Kasumi-1 (cell line): ENCODE measurements around the gene UVRAG.
A peak's percentile ranks its signal among the peaks of the same experiment; 100 is the strongest.

Experiments
- DNase-seq, 2 experiments: peaks; one replicate each; lab custom pipeline; 2025; lab: John Stamatoyannopoulos, UW

UVRAG gene

DNA sequence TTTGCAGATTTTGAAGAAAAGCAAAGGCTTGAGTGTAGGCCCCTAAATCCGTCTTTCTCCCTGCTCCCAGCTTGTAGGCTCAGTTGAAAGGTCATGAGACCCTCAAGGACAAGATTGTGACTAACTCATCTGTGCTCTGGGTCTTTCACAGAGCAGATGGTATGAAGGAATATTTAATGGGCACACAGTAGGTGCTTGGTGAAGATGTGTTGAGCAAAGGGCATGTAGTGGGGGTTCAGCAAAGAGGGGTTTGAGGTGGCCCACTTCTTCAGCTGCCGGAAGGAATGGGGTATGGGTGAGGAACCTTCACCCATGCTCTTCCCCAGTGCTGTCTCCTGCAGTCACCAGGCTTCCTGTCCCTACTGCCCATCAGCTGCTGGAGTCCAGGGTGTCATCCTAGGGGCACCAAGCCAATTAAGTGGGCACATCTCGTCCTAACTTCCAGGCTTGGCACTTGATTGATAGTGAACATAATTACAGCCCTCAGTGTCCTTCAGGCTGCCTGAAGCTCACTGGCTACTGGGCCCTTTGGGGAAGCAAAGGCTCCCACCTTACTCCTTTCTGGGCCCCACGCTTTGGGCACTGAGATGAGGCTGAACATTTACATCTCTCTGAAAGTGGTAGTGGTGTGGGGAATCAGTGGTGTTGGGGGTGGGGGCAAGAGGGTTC, 31.5 kb upstream of the UVRAG start:
- DNase-seq, result no peak

DNA sequence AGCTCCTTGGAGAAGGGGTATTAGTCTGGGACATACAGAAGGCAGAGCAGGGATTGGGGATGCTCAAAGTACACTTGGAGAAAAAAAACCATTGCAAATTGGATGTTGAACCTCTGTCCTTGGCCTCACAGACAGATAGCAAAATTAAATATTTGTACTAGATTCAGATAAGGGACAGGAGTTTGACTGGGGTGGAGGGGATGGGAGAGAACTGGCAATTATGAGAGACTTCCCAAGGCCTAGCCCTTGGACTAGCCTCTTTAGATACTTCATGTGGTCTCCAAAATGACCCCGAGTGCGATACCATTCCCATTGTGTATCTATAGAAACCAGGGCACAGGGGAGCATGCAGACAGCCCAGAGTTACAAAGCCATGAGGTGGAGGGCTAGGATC, 30.9 kb upstream of the UVRAG start:
- no peak for DNase-seq

DNA sequence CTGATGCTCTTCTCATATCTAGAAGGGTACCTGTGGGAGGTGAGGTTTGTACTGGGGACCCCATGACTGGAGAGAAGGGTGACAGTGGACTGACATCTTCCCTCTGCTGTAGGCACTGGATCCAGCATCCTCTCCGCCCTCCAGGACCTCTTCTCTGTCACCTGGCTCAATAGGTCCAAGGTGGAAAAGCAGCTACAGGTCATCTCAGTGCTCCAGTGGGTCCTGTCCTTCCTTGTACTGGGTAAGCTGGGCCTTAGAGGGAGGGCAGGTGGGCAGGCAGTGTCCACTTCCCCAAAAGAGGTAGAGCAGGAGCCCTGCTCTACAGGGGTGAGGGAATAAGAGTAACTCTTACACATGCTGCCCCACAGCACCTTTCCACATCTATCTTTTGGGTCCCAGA, 30.5 kb upstream of the UVRAG start:
- DNase-seq, result no peak

DNA sequence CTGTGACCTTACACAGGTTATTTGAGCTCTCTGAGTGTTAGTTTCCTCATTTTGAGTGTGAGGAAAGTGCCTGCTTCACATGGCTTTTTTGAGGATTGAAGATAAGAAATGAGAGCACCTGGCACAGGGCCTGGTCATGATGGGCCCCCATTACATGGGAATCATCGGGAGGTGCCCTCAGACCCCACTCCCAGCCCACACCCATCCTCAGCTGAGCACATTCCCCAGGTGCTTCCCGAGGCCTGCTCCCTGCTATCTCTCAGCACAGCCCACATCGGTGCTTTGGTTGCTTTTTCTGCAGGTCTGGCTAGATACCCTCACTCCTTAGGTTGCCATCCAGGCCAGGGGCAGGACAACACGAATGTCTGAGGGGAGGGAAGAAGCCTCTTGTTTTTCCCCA, 29.8 kb upstream of the UVRAG start:
- DNase-seq, result no peak

DNA sequence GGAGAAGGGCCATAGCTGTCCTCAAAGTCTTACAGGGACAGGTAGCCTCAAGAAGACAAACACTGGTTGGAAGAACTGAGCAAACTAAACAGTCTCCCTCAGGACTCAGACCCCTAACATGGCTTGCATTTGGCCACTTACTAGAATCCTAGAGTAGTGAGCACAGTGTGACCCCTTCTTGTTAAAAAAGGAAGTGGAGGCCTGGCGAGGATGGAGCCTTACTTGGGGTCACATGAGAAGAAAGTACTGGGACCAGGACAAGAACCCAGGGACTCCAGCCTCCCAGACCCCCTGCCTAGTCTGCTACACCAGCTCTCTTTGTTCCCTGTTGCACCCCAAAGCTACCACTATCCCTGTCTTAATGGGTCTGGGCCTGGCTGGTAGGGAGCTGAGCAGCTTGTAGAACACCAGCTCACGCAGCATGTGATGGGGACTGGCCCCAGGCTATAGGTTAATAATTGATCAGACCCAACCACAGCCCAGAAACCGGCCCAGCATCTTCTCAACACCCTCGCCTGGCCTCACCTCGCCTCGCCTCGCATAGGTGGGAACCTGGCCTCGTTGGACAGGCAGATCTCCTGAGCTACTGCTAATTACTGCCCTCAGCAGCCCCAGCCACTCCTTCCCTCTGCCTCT, 28.8 kb upstream of the UVRAG start:
- DNase-seq, result no peak

DNA sequence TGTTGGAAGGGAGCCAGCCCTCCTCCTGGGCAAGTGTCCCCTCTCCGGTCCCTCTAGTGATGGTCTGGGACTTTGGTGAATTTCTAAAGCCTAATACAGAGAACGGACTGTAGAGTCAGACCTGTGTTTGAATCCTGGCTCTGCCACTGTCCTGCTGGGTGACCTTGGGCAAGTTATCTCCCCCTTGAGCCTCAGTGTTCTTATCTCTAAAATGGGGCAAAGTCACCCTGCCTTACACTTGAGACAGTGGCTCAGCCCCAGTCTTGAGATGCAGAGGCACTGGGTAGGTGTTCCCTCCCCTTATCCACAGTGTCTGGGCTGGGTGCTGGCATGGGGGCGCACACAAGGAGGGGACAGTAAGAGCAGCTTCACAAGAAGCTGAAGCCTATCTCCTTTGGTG, 25.5 kb upstream of the UVRAG start:
- no peak for DNase-seq

DNA sequence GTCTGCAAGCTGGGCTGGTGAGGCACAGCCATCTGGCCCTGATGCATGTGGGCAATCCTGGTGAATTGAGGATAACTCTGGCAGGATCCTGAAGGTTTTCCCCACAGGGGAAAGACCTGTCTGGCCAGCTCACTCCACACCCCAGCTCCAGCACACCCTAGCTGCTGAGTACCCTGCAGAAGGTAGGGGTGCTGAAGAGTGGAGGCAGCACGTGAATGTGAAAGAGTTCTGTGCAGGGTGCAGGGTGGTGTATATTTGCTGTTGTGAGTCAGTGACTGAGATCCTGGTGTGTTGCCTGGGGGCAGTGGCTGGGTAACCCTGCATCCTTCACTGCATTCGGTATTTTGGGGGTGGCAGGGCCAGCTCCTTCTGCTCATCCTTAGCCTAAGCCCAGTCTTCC, 24.0 kb upstream of the UVRAG start:
- DNase-seq, result no peak

DNA sequence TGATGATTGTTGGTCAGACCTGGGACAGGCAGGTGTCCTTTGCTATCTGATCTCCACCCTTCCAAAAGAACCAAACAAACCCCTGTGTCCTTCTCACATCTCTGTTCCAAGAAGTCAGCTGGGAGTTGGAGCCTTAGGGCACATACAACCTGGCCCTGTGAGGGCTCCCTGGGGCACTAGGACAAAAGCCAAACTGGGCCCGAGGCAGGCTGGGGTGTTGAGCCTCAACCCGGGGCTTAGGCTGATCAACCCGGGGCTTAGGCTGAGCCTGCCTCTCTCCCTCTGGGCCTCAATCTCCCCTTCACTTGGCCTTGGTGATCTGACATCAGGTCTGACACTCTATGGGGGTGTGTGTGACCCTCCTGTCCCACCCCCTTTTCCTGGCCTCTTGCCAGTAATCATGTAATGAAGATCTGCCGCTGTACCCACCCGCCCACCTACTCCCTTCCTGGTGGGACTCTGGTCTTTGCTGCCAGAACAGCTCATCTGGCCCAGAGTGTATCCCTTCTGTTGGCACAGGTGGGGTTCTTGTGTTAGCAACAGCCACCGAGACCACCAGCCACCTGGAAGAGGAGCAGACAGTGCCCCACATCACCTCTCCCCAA, 22.8 kb upstream of the UVRAG start:
- DNase-seq, result no peak

DNA sequence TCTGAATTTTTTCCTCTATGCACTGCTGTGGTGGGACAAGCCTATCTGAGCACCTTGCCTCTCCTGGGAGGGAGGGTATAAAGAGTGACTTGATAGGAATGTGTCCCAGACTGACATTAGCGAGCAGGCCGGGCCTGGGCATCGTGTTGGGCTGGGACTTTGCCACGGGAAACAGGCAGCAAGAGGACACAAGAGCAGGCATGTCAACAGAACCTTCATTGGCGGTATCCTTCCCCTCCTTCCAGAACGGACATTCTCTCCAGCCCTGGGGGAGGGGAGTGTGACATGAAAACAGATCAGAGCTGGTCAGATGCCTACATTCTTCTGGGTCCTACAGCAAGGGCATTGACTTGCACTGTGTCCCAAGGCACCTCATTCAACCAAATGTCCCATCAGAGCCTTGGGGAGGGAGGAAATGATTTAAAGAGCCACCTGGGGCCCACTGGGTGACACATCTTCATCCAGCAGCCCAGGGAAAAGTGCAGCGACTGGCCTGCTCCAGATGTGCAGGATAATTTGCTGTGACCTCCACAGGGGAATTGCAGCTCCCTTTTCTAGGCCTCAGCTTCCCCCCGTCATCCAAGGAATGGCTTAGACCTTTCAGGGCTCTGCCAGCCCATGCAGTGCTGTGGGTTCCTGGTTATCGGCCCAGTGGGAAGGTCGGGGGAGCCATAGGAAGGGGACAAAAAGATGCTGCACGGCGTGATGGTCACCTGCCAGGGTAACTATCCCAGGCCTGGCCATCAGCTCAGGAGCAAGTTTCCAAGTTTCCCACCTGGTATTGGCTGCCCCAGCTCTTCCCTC, 21.8 kb upstream of the UVRAG start:
- DNase-seq, result no peak

DNA sequence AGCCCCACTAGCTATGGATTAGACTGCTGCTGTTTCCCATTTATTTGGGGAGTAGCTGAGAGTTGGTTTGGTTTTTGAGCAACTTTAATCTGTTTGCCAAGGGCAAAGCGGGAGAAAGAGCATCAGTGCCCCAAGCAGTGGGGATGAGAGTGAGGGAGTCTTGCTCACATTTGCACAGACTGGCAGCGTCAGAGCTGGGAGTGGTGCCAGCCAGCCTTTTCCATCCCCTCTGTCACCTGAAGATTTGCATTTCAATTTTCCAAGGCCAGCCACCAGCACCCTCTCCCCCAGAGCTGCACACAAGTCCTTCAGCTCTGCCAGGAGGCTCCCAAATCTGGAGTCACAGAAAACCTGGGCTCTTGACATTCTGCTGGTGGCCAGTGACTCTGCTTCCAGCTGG, 21.0 kb upstream of the UVRAG start:
- no peak for DNase-seq

DNA sequence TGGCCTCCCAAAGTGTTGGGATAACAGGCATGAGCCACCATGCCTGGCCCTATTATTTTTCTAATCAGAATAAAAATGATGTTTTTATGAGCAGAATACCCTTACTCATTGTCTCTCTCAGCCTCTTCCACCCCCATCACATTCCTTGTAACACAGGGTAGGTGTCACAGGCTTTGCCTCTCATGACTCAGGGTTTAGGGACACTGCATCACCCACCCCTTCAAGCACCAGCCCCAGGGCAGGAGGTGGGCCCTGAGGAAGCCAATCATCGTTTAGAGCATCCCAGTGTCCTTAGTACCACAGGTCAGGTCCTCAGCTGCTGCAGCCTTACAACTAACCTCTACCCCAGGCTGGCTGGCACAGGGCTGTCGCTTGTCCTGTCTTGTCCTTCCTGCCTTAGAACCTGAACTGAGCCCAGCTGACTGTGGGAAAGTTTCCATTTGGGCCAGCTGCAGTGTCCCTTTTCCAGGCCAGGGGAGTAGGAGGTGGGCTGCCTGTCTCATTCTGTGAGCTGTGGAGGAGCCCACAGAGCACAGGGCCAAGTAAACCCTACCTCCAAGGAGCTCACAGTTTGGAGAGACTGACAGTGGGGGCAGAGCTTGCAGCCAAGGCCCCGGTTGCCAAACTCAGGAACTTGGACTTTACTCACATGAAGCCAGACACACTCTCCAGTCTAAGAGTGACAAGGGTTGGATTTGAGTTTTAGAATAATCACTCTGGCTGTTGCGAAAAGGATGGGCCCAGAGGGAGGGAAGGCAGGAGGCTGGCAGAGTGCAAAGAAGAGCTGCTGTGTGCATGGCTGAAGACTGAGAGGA, 19.5 kb upstream of the UVRAG start:
- no peak for DNase-seq

DNA sequence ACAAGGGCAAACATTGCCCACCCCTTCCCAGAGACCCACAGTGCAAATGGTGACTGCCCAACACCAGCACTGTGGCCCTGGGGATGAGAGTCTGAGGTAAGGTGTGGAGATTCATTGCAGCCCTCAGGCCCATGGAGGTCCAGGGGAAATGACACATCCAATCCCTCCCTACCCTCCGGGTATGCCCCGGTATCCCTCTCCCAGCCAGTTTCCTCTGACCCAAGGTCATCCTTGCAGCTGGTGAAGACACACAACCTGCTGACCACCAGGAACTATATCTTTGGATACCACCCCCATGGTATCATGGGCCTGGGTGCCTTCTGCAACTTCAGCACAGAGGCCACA, 18.9 kb upstream of the UVRAG start:
- DNase-seq, result no peak

DNA sequence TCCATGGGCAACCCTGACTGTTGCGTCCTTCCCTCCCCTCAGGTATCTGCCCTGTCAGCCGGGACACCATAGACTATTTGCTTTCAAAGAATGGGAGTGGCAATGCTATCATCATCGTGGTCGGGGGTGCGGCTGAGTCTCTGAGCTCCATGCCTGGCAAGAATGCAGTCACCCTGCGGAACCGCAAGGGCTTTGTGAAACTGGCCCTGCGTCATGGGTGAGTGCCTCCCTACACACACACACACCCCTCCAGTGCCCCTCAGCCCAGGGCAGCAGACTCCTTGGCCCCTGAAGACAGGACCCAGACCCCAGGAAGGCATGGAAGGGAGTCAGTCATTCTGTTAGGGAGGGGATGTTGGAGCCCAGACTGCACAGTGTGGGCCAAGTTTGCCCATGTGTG, 17.9 kb upstream of the UVRAG start:
- no peak for DNase-seq

DNA sequence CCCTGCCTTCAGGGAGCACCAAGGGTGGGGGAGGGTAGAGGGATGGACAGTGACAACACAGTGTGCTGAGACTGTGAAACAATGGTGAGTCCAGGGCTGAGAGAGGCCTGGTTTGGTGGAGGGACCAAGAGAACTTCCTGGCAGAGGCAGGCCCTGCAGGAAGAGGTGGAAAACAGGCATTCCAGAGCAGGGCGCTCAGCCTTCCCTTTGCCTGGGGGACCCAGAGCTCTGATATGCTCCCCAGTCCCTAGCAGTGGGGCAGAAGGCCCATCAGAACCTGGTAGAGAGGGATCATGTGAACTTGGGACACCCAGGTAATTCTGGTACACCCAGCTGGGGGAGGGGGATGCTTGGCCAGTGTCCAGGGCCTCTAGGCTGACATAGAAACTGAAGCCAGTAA, 17.2 kb upstream of the UVRAG start:
- DNase-seq, result no peak

DNA sequence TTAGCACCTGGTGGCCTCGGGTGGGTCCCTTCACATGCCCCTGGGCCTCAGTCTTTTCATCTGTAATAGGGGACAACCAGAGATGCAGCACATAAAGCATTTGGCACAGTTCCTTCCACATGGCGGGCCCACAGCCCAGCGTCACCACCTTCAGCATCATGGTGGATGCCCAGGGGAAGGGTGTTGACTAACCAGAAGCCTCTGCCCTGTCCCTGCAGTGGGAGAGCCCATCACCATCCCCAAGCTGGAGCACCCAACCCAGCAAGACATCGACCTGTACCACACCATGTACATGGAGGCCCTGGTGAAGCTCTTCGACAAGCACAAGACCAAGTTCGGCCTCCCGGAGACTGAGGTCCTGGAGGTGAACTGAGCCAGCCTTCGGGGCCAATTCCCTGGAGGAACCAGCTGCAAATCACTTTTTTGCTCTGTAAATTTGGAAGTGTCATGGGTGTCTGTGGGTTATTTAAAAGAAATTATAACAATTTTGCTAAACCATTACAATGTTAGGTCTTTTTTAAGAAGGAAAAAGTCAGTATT, 14.8 kb upstream of the UVRAG start:
- no peak for DNase-seq

DNA sequence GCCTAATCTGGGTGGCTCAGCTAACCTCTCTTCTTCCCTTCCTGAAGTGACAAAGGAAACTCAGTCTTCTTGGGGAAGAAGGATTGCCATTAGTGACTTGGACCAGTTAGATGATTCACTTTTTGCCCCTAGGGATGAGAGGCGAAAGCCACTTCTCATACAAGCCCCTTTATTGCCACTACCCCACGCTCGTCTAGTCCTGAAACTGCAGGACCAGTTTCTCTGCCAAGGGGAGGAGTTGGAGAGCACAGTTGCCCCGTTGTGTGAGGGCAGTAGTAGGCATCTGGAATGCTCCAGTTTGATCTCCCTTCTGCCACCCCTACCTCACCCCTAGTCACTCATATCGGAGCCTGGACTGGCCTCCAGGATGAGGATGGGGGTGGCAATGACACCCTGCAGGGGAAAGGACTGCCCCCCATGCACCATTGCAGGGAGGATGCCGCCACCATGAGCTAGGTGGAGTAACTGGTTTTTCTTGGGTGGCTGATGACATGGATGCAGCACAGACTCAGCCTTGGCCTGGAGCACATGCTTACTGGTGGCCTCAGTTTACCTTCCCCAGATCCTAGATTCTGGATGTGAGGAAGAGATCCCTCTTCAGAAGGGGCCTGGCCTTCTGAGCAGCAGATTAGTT, 14.2 kb upstream of the UVRAG start:
- no peak for DNase-seq

DNA sequence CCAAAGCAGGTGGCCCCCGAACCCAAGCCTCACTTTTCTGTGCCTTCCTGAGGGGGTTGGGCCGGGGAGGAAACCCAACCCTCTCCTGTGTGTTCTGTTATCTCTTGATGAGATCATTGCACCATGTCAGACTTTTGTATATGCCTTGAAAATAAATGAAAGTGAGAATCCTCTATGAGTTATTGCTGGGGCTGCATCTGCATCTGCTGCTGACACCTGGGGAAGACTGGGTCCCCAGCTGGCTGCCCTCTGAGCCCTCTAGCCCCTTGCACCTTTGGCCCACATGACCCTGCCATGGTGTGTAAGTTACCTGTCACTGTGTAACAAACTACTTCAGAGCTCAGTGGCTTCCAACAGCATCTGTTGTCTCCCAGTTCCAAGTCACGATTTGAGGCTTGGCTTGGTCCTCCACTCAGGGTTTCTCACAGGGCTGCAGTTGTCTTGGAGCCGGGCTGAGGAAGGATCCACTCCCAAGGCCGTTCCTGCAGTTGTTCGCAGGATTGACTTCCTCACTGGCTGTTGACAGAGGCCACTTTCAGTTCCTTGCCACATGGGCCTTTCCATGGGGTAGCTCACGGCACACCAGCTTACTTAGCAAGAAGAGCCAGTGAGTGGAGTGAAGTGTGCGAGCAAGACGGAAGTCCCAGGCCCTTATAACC, 13.5 kb upstream of the UVRAG start:
- DNase-seq, result no peak

DNA sequence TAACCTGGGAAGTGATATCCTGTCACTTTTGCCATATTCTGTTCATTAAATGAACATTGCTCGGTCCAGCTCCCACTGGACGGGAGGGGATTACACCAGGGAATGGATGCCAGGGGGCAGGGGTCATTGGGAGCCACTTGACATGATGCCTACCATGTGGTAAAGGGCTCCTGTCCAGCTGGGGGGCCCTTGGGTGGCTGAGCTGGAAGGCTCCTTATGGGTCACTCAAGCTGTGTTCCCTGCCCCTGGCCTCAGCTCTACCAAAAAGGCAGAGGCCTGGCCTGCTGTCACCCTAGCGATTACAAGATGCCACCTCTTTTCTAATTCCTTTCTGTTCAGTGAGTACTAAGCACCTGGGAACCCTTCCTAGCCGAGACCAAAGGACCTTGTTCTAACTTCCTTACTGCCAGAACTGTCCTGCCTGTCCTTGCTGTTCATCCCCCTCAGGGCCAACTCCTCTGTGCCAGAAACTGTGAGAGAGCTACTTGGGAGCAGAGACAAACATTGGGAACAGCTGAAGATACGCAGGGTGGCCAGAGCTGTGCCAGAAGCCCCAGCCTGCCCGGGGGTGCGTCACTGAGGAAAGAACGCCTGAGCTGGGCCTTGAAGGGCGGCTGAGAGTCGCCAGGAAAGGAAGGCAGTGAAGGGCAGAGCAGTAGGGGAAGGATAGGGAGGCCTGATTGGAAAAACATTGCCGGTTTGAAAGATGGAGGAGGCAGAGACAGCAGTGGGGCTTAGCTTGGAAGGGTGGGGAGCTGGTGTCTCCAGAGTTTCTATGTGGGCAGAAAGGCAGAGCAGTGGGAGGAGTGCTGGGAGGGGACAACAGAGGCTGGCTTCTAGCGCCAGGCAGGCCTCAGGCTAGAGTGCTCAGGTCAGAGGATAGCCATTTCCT, 12.7 kb upstream of the UVRAG start:
- DNase-seq, result no peak

DNA sequence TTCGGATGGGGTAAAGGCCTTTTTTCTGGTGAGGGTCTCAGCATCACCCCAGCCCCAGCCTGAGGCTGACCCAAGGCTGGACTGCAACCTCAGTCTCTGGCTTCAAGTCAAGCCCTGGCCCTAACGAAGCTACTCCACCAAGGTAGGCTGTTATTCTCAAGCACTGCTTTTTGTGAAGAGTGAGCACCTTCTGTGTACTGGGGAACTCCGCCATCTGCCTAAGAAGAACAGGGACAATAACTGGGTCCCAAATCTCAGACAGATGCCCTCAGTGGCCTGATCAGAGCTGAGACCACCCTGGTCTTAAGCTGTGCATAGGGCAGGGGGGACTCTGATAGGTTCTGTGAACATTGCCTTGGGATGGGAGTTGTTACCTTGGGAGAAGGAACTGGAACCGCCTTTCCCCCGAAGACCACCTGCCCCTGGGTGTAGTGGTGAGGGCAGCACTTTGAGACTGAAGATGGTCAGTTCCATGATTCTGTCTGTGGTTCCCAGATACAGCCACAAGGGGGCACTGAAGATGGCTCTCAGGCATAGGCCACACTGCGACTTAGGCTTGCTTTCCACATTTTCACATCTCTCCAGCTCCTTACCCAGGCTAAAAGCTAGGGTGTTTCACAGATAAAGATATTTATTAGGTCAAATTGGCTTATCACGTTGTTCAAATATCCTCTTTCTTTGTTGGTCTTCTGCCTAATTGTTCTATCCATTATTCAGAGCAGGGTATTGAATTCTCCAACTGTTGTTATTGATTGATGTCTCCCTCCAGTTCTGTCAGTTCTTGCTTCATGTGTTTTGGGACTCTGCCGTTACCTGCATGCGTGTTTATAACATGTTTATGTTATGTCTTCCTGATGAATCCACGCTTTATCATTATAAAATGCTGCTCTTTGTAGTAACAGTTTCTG, 11.8 kb upstream of the UVRAG start:
- peak; percentile 75 to 79 for DNase-seq
